ENCODE results near the gene CYLD. TPM values are rescaled to one million over a fixed set of nuclear protein-coding genes. Genes with fewer than 3 reads are reported as not detected.

CYLD gene
- total and polyA plus RNA-seq, 2 experiments from 2014 or later, result 21.7 to 32.6 TPM

DNA sequence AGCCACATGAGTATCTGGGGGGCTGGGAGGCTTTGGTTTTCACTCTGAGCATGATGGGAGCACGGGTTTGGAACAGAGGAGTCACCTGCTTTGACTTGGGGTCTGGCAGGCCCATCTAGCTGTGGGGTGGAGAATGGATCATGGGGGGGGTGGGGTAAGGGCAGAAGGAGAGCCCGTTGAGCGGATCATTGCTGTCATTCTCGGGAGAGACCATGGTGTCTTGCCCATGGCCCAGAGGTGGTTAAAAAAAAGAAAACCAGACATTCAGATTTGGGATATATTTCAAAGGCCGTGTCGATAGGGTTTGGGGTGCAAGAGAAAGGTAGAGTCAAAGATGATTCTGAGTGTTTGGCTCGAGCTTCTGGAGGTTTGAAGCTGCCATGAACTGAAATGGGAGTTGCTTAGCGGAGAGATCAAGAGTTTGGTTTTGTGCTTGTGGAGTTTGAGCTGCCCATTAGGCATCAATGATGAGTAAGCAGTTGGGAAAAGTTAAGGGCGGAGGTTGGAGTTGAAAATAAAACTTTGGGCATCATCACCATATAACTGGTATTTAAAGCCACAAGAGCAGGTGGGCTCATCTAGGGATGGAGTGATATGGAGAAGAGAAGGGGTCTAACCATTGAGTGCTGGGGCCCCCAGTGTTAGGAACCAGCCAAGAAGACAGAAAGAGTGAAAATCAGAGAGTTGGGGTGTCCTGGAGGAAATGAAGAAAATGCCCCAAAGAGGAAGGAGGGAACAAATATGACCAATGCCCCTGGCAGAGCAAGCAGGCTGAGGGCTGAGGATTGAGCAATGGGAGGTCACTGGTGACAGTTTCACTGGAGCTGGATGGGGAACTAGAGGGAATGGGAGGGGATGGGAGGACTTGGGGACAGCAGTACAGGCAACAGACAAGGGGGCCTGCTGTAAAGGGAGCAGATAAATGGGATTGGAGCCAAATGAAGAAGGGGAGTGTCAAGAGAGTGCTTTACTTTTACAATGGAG, 46.6 kb upstream of the CYLD start:
- H3K27ac ChIP-seq, result no peak overlapping the region
- no peaks in the 10 kb centered on the region for H3K79me2 ChIP-seq (ENCODE audit: insufficient read depth)
- no peaks in the 10 kb centered on the region for H4K20me1 ChIP-seq (ENCODE audit: insufficient read depth)
- in situ Hi-C loops (cut with MboI), result no loop called here
- DNase-seq, result peak; percentile 14
- WGBS, 2 experiments (ENCODE audit: low coverage in 1 of 2, low lambda C conversion rate in 2 of 2, missing lambda C conversion rate in 2 of 2), result 76 to 79% methylated on average over 6 to 9 of the region's 9 CpGs
- H3K9me2 ChIP-seq (ENCODE audit: insufficient read depth), result no peaks in the 10 kb centered on the region
- H3K27me3 ChIP-seq (replicated peaks; ENCODE audit: insufficient read depth), result peaks cover 20% of the 10 kb centered on the region
- H2AFZ ChIP-seq, result no peak overlapping the region
- H3K9me3 ChIP-seq (ENCODE audit: low read depth), result no peaks in the 10 kb centered on the region
- no peaks in the 10 kb centered on the region for H3K4me1 ChIP-seq (ENCODE audit: insufficient read depth)
- TF ChIP-seq EZH2 (IDR thresholded peaks at IDR 0.05; ENCODE audit: insufficient read depth, poor library complexity, severe bottlenecking) (no peak), EZH2phosphoT487 (IDR thresholded peaks at IDR 0.05; ENCODE audit: insufficient read depth, low read depth) (no peak)
- H3K9ac ChIP-seq, result no peak overlapping the region
- no peaks in the 10 kb centered on the region for H3K36me3 ChIP-seq (ENCODE audit: low read depth)
- H3F3A ChIP-seq (ENCODE audit: insufficient read depth), result no peaks in the 10 kb centered on the region
- H3K4me3 ChIP-seq, result no peak overlapping the region
- H3K4me2 ChIP-seq (ENCODE audit: unreplicated experiment), result no peak overlapping the region

DNA sequence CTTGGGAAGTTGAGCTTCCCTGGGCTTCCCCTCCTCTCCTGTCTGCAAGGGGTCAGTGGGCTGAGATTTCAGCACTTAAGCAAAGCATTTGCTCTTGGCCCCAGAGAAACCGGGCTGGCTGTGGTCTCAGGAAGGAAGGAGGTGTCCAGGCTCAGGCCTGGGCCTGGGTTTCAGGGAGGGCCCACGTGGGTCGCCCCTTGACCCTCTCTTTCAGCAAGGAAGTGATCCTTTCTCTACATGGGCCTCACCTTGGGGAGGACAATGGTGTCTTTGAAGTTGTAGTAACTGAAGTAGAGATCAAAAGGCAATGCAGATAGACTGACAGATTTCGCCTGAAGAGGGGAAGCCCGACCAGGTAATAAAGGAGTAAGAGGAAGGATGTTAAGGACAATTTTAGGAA, 45.8 kb upstream of the CYLD start:
- no peaks in the 10 kb centered on the region for H4K20me1 ChIP-seq (ENCODE audit: insufficient read depth)
- no peaks in the 10 kb centered on the region for H3K9me3 ChIP-seq (ENCODE audit: low read depth)
- no peak for TF ChIP-seq EZH2phosphoT487 (IDR thresholded peaks at IDR 0.05; ENCODE audit: insufficient read depth, low read depth)
- no peak for TF ChIP-seq EZH2 (IDR thresholded peaks at IDR 0.05; ENCODE audit: insufficient read depth, poor library complexity, severe bottlenecking)
- H3K27ac ChIP-seq, result no peak overlapping the region
- H2AFZ ChIP-seq, result no peak overlapping the region
- H3K9ac ChIP-seq, result no peak overlapping the region
- H3K4me3 ChIP-seq, result no peak overlapping the region
- H3K36me3 ChIP-seq (ENCODE audit: low read depth), result no peaks in the 10 kb centered on the region
- no peaks in the 10 kb centered on the region for H3K79me2 ChIP-seq (ENCODE audit: insufficient read depth)
- no peak for DNase-seq
- 70% methylated on average over 5 of the region's 5 CpGs for WGBS, 2 experiments (ENCODE audit: low coverage in 1 of 2, low lambda C conversion rate in 2 of 2, missing lambda C conversion rate in 2 of 2)
- no peaks in the 10 kb centered on the region for H3F3A ChIP-seq (ENCODE audit: insufficient read depth)
- no peak overlapping the region for H3K4me2 ChIP-seq (ENCODE audit: unreplicated experiment)
- in situ Hi-C loops (cut with MboI), result no loop called here
- peaks cover 15% of the 10 kb centered on the region for H3K27me3 ChIP-seq (replicated peaks; ENCODE audit: insufficient read depth)
- no peaks in the 10 kb centered on the region for H3K4me1 ChIP-seq (ENCODE audit: insufficient read depth)
- H3K9me2 ChIP-seq (ENCODE audit: insufficient read depth), result no peaks in the 10 kb centered on the region

- no peak overlapping the region for H3K27ac ChIP-seq
- no peaks in the 10 kb centered on the region for H4K20me1 ChIP-seq (ENCODE audit: insufficient read depth)
- H3K9me3 ChIP-seq (ENCODE audit: low read depth), result no peaks in the 10 kb centered on the region
- no peak for TF ChIP-seq EZH2 (IDR thresholded peaks at IDR 0.05; ENCODE audit: insufficient read depth, poor library complexity, severe bottlenecking)
- no peak for TF ChIP-seq EZH2phosphoT487 (IDR thresholded peaks at IDR 0.05; ENCODE audit: insufficient read depth, low read depth)
- WGBS, 2 experiments (ENCODE audit: low coverage in 1 of 2, low lambda C conversion rate in 2 of 2, missing lambda C conversion rate in 2 of 2), result 69 to 72% methylated on average over 15 of the region's 15 CpGs
- no peak overlapping the region for H2AFZ ChIP-seq
- H3K9me2 ChIP-seq (ENCODE audit: insufficient read depth), result no peaks in the 10 kb centered on the region
- no peak overlapping the region for H3K4me2 ChIP-seq (ENCODE audit: unreplicated experiment)
- DNase-seq, result peak; percentile 75
- no peaks in the 10 kb centered on the region for H3K36me3 ChIP-seq (ENCODE audit: low read depth)
- peaks cover 14% of the 10 kb centered on the region for H3K27me3 ChIP-seq (replicated peaks; ENCODE audit: insufficient read depth)
- no peak overlapping the region for H3K9ac ChIP-seq
- H3K4me3 ChIP-seq, result no peak overlapping the region
- no peaks in the 10 kb centered on the region for H3F3A ChIP-seq (ENCODE audit: insufficient read depth)
- in situ Hi-C loops (cut with MboI), result no loop called here
- H3K4me1 ChIP-seq (ENCODE audit: insufficient read depth), result no peaks in the 10 kb centered on the region
- H3K79me2 ChIP-seq (ENCODE audit: insufficient read depth), result no peaks in the 10 kb centered on the region
These were observed 45.1 kb upstream of the CYLD start for GRCh38 chr16:50696575-50697420.

- Histone ChIP-seq H3F3A (ENCODE audit: insufficient read depth) (no peaks in the 10 kb centered on the region), H3K9me2 (ENCODE audit: insufficient read depth) (no peaks in the 10 kb centered on the region), H3K4me2 (ENCODE audit: unreplicated experiment) (no peak overlapping the region), H3K4me1 (ENCODE audit: insufficient read depth) (no peaks in the 10 kb centered on the region), H3K4me3 (no peak overlapping the region), H4K20me1 (ENCODE audit: insufficient read depth) (no peaks in the 10 kb centered on the region), H3K79me2 (ENCODE audit: insufficient read depth) (no peaks in the 10 kb centered on the region), H3K27me3 (replicated peaks; ENCODE audit: insufficient read depth) (peaks cover 14% of the 10 kb centered on the region), H3K27ac (no peak overlapping the region), H3K9me3 (ENCODE audit: low read depth) (no peaks in the 10 kb centered on the region), H3K36me3 (ENCODE audit: low read depth) (no peaks in the 10 kb centered on the region), H2AFZ (no peak overlapping the region), H3K9ac (no peak overlapping the region)
- in situ Hi-C loops (cut with MboI), result no loop called here
- WGBS, 2 experiments (ENCODE audit: low coverage in 1 of 2, low lambda C conversion rate in 2 of 2, missing lambda C conversion rate in 2 of 2), result 93 to 98% methylated on average over 5 of the region's 5 CpGs
- DNase-seq, result no peak
- TF ChIP-seq EZH2phosphoT487 (IDR thresholded peaks at IDR 0.05; ENCODE audit: insufficient read depth, low read depth) (no peak), EZH2 (IDR thresholded peaks at IDR 0.05; ENCODE audit: insufficient read depth, poor library complexity, severe bottlenecking) (no peak)
These were observed 44.5 kb upstream of the CYLD start for GRCh38 chr16:50697421-50697715.
